ENCODE results near the gene IKZF5.

IKZF5 gene, protein sequence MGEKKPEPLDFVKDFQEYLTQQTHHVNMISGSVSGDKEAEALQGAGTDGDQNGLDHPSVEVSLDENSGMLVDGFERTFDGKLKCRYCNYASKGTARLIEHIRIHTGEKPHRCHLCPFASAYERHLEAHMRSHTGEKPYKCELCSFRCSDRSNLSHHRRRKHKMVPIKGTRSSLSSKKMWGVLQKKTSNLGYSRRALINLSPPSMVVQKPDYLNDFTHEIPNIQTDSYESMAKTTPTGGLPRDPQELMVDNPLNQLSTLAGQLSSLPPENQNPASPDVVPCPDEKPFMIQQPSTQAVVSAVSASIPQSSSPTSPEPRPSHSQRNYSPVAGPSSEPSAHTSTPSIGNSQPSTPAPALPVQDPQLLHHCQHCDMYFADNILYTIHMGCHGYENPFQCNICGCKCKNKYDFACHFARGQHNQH

DNA sequence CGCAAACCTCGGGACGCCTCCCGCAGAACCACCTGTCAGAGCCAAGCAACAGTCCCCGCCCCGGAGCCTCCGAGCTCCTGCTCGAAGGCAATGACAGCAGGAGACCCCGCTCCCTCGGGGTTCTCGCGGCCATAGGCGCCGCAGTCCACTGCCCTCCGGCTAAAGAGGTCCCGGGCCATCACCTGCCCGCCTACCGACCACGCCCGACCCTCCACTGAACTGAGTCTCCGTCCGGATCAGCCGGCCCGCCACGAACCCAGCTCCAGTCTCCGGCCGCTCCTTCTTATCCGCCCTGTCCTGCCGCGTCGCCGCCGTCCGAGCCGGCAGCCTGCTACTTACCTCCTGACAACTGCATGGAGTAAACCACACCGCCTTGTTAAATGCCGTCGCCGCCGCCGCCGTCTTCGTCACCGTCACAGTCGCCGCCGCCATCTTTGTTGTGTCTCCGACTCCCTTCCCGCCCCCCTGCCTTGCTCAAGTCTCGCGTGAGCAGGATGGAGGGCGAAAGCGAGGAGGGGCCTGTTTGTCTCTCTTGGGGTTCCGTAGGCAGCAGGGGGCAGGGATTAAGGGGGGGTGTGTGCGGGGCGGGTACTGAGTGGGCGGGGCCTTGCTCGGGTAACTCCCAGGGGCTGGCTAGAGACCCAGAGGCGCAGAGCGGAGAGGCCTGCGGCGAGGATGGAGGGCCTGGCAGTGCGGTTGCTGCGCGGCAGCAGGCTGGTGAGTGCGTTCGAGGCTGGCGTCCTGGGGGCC is at the start of gene IKZF5, which contains the start of gene ACADSB:
IKZF5 (minus strand) TSS at position 441 of the 750 bp plus-strand sequence. CDS start 10,170 bp downstream, outside the sequence.
ACADSB (plus strand) TSS at position 652 of the 750 bp plus-strand sequence; CDS start at position 676, 24 bp downstream.
- DNase-seq: peak; percentile 98

DNA sequence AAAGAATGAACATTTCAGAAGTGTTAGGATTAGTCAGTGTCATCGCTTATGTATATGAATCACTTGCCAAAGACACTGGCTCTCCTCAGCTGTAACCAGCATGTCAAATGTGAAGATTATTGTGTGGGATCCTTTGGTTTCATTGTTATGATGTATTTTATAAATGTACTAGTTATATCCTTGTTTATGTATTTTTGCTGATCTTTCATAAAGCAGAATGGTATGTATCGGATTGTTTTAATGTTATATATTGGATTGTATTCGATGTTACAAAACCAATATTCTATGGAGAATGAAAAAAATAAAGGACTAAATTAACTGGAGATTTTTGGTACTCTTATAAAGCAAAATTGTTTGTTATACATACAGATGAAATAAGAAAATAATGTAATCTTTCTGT is 49.4 kb upstream of the IKZF5 start:
- DNase-seq: no peak

DNA sequence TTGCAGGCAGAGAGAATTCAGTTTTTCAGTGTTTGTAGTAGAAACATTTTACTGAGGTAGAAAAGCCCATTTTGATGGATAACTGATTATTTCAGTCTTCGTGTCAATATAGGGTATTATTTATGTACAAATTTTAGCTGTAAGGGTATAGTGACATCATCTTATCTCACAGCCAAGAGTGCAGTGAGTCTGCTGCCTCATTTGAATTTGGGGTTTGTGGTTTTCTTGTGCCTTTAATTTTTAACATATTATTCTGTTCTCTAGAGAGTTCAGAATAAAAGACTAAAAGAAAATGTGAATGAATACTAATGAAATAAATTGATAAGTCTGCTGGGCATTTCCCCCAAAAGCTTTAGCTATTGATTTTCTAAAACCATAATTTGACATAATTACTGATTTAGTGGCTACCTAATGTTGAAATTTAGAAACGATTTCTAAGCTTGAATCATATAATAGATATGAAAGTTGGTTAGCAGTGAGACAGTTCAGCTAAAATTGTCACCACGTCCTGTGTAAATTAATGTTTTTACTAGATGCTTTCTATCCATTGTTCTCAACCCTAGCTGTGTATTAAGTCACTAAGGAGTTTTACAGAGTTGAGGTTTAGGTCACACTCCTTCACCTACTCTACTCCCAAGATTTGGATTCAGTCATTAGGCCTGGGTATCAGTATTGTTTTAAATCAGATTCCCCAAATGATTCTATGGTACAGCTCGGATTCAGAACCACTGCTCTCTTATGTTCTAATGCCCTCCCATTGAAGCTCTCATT is 37.6 kb upstream of the IKZF5 start:
- DNase-seq: peak; percentile 28

DNA sequence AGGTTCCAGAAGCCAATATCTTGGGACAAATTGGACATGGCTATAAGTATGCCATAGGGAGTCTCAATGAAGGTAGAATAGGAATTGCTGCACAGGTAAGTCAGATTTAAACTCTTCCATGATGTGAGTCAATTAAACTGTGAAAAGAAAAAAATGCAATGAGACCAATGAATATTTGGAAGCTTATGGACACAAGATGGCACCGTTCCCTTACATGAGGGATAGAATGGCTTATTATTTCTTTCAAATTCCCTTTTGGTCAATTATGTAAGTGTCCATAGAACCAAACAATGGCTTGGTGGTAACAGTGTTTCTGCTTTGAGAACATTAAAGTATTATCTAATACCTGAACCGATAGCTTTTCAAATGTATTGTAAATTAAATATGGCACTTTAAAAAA is 35.8 kb upstream of the IKZF5 start:
- no peak for DNase-seq

DNA sequence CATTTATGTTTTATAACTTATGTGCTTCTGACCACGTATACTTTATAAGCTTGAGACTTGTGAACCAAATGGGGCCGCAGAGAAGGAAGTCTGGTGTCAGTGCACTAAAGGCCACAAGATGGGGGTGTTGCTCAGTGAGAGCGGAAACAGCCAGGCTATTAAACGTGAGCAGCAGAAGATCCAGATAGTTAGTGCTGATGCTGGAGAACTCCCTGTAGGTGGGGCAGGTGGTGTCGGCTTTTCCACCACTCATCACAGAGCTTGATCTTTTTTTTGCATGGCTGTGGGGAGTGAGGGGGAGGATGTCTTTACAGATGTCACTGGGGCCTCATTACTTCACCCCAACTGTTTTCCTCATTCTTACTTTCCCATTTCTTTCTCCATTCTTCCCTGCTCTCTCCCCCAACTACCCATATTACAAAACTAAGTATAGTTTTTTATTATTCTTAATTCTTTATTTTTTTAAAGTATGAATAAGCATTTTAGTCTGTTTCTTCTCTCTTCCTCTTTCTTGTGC is 34.9 kb upstream of the IKZF5 start:
- peak; percentile 61 for DNase-seq

DNA sequence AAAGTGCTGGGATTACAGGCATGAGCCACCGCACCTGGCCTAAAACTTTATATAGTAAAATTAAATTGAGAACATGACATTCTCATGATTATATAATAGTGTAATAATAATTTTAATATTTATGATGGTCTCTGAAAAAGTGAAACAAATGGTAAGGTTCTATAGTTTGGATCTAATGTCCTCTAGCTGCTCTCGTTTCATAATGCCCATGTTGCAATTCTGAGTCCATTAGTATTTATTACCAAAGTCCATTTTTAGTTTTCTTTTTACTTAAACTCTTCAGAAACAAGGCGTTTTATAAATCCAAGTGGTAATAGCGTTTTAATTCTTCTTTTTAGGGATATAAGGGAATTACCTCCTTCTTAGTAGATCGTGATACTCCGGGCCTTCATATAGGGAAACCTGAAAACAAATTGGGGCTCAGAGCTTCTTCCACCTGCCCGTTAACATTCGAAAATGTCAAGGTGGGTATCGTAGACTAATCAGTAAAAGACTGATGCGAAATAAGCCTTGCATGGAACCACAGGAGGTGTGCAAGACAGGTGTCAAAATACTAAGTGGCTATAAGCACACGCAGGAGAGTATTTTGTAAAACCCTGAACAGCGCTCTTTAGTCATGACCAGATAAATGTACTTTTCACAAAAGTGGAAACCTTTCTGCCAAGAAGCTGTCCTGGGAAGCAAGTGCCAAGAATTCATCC is 34.3 kb upstream of the IKZF5 start:
- DNase-seq: no peak

DNA sequence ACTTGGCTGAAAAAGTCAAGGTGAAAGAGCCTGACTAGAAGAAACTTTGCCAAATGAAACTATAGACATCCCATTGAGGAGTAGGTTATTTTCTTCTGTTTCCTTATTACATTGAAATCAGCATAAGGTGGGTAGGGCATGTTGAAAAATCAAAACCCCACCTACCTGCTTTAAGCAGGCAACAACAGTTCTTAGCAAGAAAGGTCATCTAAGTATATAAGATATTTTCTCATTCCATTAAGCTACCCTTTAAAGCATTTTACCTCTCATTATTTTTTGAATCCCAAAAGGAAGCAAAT is 31.0 kb upstream of the IKZF5 start:
- no peak for DNase-seq

DNA sequence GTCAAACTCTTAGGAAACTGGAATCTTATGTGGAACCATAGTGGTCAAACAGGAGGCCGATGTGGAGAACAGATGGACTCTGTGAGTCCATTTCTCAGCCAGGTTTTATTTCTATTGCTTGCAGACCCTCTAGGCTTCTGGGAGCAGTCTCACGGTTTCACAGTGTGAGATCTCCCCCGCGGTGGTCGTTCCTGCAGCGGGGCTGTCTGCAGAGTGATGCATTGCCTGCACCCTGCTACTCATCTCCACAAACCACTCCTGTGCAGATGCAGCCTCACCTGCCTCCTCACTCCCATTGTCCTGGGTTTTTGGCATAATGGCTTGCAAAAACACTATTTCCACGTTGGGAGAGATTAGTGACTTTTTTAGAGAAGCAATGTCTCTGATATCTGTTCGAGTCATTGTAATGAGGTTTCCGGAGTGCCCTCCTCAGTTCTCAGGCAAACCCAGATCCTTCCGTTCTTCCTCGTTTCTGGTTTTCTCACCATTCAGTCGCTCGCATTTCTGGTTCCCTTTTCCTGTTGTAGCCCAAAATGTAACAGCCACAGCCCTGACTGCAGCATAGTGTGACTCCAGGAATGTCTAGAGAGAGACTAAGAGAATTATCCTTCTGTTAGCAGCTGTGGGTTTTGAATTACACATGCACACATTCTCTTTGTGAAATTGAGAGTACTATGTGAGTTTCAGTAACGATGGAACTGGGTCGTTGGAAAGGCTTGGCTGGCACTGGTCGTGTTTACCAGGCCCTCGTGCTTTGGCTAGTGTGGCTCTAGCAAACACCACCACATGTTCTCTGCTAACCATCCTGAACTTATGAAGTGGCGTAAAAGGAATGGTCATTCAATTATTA is 30.4 kb upstream of the IKZF5 start:
- no peak for DNase-seq

DNA sequence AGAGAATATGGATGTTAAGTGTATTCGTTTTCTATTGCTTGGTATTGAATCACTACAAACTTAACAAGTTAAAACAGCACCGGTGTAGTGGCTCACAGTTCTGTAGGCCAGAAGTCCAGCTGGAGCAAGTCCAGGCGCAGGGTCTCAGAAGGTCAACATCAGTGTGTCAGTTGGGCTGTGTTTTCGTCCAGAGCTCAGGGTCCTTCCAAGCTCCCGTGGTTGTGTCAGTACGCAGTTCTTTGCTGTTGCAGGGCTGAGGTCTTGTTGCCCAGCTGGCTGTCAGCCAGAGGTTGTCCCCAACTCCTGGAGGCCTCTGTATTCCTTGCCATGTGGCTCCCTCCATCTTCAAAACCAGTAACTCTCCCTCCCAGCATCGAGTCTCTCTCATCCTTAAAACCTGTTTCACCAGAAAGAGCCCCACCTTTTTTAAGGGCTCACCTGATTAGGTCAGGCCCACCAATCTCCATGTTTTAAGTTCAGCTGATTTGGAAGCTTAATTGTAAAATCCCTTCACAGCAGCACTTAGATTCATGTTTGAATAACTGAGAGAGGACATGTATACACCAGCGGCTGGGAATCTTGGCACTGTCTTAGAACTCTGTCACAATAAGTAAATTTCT is 27.0 kb upstream of the IKZF5 start:
- DNase-seq: no peak

DNA sequence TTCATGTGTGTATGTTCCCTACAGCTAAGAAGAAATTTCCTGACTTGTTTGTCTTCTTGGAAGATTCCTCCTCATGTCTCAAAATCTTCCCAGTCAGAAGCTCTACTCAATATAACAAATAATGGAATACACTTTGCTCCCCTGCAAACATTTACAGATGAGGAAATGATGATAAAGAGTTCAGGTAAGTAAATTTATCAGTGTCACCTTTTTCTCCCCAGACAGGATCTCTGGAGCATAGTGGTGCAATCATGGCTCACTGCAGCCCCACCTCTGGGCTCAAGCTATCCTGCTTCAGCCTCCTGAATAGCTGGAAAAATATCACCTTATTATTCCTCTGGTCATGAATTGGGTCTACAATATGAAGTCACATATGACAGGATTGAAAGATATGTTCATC is 25.7 kb upstream of the IKZF5 start:
- no peak for DNase-seq

DNA sequence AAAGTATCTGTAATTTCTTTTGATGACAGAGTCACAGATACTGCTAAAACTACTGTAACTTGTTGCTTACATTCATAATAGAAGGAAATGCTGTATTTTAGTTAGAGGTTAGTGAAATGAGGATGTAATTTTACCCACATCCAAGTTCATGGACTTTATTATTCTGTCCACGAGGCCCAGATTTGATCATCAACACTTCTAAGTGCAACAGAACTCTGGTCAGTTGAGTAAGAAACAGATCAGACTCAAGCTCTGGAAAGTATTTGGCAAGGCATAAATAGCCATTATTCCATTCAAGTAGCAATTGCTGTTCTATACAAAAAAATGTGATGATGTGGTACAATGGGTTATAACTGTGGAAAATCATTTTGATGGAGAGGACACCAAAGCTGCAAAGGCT is 22.5 kb upstream of the IKZF5 start:
- no peak for DNase-seq

DNA sequence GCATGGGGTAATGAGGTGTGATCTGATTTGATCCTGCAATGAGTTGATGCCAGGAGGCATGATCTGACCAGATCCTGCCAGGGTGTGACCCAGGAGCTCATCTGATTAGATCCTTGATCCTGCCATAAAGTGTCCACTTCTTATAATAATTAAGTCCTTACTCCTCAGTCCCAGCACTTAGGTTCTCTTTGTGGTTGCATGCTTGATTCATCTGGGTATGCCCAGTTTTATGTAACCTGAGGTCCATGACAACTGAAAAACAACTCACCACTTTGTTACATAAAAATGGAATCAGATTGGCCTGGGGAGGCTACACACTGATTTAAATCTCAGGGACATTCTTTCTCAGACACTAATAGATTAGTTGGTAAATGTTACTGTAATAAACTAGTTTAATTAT is 19.3 kb upstream of the IKZF5 start:
- DNase-seq: no peak

DNA sequence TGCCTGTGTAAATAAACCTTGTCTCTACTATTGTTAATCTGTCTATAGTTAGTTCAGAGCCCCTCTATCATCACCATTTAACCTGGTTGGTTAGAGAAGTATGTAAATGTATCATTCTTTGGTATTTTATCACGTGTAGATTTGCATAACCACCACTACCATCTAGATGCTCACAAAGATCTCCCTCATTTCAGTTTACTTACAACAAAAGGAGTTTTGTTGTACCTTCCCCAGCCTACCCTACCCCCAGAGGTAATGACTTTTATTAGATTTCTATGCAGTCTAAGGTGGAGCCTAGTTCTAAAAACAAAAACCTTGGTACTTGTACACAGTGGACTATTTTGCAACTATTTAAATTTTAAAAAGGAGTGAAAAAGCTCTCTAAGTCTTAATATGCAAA is 17.7 kb upstream of the IKZF5 start:
- DNase-seq: no peak

DNA sequence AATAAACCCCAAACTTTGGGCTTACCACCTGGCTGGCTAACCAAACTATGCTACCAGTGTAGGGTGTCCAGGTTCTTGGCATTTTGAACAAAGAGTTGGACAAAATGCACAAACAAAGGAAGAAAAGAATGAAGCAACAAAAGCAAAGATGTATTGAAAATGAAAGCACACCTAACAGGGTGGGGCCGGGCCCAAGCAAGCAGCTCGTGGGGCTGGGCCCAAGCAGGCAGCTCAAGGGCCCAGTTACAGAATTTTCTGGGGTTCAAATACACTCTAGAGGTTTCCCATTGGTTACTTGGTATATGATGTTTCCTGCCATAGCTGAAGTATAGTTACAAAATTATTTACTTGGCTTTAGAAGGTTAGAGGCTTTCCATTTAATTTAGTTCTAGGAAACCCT is 15.9 kb upstream of the IKZF5 start:
- DNase-seq: no peak

DNA sequence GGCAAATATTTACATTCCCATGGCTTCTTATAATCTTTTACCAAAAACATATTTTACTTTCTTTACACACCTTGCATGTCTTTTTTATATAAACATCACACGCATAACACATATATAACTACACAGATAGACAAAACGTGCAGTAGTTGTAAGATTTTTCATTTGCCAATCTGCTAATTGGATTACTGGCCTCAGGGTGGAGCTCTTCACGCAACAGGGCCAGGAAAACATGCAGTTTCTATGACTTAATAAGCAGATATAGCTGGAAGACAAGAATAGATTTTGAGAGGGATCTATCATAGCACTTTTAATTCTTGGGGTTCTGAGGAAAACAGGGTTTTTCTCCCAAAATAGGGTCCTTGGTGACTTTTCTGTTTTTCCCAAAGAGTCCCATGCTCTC is 12.9 kb upstream of the IKZF5 start:
- DNase-seq: no peak

DNA sequence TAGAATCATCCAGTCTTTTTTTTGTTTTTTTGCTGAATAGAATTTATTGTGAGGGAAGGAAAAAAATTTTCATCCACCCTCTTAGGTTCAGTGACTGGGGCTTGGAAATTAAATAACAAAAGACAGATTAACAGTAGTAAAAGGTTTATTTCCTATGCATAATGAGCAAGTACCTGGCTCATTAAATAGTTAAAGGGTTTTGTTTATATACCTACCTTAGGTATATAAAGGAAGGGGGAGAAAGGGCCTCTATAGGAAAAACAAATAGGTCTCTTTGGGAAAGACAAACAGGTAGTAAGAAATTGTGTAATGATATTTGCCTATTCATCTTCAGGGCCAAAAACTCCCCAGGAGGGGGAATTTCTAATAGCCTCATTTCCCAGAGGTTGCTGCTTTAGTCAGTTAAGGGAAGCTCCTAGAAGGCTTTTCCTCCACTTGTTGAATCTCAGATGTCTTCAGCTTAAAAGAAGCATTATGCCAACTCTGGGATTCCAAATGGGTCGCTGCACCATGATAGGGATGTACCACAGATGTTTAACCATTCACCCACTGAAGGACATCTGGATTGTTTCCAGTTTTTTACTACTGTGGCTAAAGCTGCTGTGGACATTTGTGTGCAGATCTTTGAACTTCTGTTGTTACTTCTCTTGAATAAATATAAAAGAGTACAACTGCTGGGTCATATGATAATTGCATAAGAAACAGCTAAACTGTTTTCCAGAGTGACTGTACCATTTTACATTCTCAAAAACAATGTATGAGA is 11.5 kb upstream of the IKZF5 start:
- DNase-seq: no peak

DNA sequence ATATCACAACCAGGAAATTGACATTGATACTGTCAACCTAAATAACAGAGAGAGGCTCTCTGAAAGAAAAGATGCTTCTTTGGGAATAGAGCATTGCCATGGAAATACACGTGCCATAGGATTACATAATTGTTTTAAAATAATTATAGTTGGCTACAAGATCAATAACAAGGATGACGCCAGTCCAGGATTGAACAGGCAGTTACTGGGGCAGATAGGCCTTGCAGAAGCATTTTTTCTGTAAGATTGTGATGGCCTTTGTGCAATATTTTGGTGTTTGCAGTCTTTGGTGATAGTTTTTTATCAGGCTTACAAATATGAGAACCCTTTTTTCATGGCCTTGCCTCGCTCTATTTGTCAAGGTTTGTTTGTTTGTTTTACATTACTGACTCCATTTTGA is 10.7 kb upstream of the IKZF5 start:
- no peak for DNase-seq

DNA sequence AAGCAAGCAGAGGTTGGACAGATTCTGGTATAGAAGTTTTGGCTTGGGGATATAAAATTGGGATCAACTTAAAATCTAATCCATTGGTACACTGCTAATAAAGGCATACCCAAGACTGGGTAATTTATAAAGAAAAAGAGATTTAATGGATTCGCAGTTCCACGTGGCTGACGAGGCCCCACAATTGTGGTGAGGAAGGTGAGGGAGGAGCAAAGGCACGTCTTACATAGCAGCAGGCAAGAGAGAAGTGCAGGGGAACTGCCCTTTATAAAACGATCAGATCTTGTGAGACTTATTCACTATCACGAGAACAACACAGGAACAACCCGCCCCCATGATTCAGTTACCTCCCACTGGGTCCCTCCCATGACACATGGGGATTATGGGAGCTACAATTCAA is 9.9 kb upstream of the IKZF5 start:
- no peak for DNase-seq

DNA sequence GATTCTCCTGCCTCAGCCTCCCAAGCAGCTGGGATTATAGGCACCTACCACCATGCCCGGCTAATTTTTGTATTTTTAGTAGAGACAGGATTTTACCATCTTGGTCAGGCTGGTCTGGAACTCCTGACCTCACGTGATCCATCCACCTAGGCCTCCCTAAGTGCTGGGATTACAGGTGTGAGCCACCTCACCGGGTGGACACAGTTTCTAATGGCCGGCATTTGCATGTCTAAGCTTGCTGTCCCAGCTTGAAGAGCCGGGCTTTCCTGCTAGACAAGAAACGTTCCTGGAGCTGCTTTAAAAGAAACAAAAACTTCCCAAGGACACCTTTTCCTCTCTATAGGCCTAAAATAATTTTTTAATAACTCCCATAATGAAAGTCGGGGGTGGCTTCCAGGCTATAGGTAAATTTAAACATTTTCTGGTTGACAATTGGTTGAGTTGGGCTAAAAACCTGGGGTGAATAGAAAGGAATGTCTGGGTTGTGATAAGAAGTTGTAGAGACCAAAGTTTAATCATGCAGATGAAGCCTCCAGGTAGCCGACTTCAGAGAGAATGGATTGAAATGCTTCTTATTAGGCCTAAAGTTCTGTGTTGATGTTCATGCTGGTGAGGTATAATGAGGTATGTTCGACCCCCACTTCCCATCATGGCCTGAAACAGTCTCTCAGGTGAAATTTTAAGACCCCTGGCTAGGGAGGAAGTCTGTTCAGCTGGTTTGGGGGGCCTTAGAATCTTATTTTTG is 9.0 kb upstream of the IKZF5 start:
- DNase-seq: no peak

DNA sequence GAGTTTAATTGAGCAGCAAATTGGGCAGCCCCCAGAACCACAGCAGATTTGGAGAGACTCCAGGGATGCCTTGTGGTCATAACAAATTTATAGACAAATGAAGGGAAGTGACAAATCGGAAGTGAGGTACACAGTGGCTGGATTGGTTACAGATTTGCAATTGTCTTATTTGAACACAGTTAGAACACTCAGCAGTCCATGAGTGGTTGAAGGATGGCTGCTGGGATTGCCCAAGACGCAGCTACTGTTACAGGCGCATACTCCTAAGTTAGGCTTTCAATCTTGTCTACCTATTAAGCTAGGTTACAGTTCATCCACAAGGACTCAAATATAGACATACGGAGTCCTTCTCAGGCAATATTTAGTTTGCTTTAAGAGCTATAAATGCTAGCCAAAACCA is 7.6 kb upstream of the IKZF5 start:
- no peak for DNase-seq
